GM18951 (cell line): Measurements from ENCODE around the gene GNB5.

ENCODE experiments used
- POLR2A ChIP-seq: IDR thresholded peaks from 4 replicates; pipeline ENCODE4 v1.6.1; 2011; ENCODE audit warnings: mild to moderate bottlenecking; ENCODE audit not compliant: insufficient read length, insufficient read depth; ENCODE audit errors: extremely low read depth
- in situ Hi-C: fragments of 300-500 bp; cut with MboI; formaldehyde crosslinking; loops from one replicate; pipeline ENCODE4 v1.12.0; 2022; ENCODE audit warnings: low sequenced_read_pairs, mixed read lengths, inconsistent platforms; ENCODE audit not compliant: unreplicated experiment

The GNB5 gene

DNA sequence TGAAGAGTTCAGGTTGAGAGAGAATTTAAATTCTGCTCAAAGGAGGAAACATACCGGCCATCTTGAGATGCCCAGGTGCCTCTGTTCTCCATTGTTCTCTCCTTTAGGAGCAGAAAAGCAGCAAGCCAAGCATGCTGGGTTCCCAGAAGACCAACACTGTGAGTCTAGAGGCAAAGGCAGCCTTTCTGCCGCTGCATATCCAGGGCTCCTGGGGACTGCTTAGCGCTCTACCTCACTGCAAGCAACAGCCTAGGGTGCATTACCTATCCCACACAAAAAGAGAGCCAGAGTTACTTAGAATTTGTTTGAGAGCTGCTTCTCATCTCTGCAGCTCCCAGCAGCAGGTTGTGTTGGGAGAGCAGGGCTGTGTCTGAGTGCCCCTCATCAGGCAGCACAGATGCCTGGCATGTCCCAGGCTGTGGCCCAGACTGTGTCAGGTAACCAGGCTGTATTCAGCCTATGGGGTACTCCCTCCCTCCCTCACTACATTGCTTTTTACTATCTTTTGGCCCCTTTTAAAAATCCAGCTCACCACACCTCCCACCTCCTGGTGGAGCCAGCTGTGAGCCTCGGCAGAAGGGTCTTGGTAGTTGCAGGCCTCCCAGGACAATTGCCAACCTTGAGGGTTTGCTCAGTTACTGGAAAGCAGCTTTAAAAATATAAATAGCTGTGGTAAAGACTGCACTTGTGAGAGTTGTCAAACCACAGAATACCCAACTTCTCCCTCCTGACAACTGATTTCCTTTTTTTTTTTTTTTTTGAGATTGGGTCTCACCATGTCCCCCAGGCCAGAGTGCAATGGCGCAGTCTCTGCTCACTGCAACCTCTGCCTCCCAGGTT is 108.8 kb downstream of the GNB5 start:
- in situ Hi-C loops, result loop anchor here (25.0 kb wide), 1 partner anchor 95 kb away; no protein-coding TSS in a partner anchor
- TF ChIP-seq POLR2A, result no peak

DNA sequence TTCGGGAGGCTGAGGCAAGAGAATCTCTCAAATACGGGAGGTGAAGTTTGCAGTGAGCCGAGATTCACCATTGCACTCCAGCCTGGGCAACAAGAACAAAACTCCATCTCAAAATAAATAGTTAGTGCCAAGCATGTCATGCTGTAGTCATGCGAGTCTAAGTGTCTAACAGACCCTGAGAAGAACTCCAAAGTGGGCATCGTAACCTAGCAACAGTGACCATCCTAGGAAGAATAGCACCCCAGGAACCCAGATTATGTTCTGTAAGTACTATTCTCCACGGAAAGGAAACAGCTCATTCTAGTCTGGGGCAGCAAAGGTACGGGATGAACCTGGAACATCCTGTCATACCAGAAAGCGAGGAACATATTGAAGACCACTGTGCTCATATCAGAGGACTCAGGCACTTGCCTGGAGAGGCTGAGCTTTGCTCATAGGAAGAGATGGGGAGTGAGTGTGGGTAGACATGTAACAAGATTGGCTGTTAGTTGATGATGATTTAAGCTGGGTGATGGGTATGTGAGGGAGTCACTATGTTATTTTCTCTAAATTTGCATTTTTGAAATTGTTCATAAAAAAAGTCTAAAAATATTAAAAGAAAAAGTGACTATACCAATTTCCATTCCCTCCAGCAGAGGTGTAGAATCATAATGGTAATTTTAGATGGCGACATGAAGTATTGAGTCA is 110.3 kb downstream of the GNB5 start:
- in situ Hi-C loops, result loop anchor here (25.0 kb wide), 1 partner anchor 94 kb away; no protein-coding TSS in a partner anchor
- TF ChIP-seq POLR2A, result no peak

DNA sequence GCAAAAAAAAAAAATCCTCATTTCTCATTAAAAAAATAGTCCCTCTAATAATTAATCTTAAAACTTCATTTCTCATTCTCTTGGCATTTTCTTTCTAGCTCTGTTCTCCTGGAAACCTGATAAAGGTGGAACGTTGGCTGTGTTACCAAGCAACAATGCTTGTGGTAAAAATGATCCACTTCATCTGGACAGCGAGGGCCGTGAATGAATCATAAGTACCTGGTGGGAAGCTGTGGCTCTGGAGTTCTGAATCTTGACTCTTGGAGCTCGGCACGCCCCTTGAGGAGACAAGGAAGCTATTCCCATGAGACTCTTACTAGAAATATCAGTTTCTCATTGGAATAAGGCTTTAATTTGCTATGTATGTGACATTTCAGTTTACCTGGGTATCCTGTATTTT is 111.2 kb downstream of the GNB5 start:
- TF ChIP-seq POLR2A, result no peak
- in situ Hi-C loops, result loop anchor here (25.0 kb wide), 1 partner anchor 93 kb away; no protein-coding TSS in a partner anchor

DNA sequence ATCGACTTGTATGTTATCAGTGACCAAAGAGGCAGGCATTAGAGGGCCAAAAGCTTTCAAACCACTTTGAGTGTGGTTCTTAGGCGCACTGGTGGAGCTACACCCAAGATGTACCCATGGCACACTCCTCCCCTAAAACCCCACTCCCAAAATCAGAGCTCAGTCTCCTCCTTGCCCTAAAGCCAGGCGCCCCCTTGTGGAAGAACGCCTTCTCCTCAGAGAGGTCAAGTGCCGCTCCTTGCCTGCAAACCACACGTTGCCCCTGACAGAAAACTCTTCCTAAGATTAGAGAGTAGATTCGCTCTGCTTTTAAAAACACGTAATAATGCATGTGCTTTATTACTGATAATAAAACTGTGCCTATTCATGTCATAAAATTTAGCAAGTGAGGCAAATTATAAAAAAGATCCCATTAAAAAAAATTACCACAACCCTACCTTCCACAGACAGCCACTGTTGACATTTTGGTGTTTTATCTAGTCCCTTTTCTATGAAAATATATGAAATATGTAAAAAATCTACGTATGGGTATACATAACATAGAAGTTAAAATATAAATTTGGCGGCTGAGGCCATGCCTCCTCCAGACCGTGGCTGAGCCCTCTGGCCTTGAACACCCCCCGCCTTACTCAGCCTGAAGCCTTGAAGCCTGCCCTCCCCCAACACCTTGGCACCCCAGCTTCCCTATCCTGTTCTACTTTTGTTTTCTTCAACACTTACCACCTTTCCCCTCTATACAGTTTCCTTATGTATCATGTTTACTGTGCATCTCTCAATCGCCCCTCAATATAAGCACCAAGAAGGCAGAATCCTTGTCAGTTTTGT is 112.1 kb downstream of the GNB5 start:
- TF ChIP-seq POLR2A, result no peak
- in situ Hi-C loops, result loop anchor here (25.0 kb wide), 1 partner anchor 92 kb away; no protein-coding TSS in a partner anchor

DNA sequence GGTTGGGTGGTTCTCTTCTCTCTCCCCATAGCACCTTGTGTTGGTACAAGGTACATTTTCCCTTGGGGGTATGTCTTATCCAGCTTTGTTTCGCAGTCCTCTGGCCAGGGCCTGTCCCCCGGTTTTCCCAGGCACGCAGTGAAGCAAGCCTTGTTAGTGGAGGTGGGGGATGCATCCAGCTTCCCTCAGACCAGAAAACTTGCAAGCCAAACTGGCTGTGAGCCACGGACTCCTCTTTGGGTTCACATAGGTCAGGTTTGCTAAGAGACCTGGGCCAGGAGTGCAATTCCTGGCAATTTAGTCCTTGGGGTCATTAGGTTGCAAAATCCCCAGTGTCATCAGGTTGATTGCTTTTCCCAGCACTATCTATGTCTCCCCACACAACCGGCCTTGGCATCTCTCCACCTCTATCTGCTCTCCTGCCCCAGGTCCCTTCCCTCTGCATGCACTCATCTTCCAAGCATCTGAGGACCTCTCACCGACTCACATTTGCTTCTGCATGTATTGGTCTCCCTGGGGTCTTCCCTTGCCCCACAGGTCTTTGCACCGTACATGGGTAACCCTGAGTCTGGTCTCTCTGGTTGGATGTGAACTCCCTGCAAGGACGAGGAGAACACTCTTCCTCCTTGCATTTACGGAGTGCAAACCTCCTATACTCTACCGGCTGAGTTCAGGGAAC is 112.9 kb downstream of the GNB5 start:
- in situ Hi-C loops, result loop anchor here (25.0 kb wide), 1 partner anchor 91 kb away; no protein-coding TSS in a partner anchor
- no peak for TF ChIP-seq POLR2A

DNA sequence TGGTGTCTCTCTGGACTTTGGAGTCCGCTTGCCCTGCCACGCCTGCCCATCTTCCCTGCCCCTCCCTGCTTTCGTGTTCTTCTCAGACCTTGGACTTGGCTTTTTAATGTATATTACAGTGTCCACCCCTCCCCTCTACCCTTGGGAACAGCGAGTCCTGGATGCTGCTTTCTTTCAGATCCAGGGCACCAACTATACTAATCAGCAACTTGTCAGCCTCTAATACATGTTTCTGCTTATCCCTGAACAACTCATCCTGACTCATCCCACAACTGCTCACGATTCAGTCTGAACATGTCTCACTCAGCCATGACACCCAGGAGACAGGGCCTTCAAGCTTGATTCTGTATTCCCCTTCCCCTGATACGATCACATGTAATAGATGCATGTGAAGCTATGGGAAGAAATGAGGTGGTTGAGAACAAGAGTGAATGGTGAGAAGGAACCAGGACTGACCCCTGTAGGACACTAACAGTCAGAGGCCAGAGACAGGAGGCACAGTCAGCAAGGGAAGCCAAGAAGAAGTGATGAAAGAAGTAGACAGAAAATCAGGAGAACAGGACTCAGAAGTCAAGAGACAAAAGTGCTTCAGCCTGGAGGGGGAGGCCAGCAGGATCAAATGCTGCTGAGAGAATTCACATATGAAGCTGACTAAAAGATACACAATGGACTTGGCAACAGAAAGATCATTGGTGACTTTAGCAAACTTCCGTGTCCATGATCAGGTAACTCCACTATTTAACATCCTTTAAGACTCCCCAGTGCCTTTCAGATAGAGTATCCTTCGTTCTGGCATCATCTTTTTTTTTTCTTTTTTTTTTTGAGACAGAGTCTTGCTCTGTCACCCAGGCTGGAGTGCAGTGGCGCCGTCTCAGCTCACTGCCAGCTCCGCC is 114.1 kb downstream of the GNB5 start:
- in situ Hi-C loops, result loop anchor here (25.0 kb wide), 1 partner anchor 90 kb away; no protein-coding TSS in a partner anchor
- TF ChIP-seq POLR2A, result no peak

DNA sequence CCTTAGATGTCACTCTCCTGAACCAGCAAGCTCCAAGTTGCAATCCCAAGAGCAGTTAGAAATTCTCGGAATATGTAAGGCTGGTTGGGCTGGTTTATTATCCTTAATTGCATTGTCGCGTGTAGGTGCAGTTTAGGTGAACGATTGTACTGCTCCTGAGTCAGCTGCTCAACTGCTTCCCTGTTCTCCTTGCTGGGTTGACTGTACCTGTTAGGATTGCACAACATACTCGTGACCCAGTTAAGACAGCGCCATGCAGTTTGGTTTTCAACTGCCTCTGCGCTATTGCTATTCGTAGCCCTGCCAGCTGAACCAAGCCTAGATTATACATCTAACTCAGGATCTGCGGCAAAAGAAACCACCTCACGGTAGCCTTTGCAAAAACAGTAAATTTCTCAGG is 119.6 kb downstream of the GNB5 start:
- no peak for TF ChIP-seq POLR2A
- in situ Hi-C loops, result no loop called here

DNA sequence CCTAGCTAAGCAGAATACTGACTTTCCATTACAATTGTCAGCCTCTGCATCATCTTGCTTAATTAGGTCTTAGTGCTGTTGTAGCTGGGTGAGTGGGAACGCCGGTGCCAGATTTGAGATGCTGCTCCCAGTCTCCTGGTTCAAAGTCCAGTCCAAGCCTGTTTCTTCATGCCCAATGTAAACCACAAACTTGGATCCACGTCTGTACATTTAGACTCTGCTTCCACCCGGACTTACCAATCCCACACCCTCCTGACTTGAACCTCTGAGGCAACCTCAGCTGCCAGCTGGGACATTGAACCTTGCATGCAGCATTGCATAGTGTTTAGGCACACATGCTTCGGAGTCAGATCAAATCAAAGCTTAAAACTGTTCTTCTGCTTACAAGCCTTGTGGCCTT is 121.6 kb downstream of the GNB5 start:
- TF ChIP-seq POLR2A, result no peak
- in situ Hi-C loops, result no loop called here

DNA sequence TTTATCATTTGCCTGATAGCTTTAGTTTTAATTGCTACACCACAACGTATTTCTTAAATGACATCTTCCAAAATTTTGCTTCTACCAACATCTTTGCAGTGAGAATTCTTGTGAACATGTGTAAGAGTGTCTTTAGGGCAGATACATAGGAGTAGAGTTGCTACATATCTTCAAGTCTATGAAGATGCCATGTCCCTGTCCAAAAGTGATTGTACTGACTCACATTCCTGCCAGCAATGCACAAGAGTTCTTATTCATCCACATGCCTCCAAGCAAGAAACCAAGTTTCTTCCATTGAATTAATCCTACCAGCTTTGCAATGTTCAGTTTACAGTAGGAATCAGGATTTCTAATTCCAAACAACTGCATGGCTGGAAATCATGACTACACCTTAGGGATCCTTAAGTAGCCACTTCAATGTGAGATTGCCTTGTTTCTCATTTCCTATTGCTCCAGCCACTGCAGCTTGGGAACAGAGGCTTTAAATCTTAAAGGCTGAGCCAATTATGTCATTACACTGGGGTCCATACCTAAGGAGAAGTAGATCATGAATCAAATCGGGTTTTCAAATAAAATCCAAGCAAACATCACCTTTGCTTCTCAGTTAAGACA is 123.1 kb downstream of the GNB5 start:
- TF ChIP-seq POLR2A, result no peak
- in situ Hi-C loops, result no loop called here

DNA sequence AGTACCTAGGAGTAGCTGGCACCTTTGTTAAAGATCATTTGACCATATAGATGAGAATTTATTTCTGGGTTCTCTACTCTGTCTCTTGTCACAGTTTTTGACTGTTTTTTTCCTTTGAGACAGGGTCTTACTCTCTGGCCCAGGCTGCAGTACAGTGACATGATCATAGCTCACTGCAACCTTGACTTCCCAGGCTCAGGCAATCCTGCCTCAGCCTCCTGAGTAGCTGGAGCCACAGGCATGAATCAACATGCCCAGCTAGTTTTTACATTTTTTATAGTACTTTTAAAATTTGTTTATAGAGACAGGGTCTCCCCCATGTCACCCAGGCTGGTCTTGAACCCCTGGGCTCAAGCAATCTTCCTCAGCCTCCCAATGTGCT is 123.7 kb downstream of the GNB5 start:
- TF ChIP-seq POLR2A, result no peak
- in situ Hi-C loops, result no loop called here

DNA sequence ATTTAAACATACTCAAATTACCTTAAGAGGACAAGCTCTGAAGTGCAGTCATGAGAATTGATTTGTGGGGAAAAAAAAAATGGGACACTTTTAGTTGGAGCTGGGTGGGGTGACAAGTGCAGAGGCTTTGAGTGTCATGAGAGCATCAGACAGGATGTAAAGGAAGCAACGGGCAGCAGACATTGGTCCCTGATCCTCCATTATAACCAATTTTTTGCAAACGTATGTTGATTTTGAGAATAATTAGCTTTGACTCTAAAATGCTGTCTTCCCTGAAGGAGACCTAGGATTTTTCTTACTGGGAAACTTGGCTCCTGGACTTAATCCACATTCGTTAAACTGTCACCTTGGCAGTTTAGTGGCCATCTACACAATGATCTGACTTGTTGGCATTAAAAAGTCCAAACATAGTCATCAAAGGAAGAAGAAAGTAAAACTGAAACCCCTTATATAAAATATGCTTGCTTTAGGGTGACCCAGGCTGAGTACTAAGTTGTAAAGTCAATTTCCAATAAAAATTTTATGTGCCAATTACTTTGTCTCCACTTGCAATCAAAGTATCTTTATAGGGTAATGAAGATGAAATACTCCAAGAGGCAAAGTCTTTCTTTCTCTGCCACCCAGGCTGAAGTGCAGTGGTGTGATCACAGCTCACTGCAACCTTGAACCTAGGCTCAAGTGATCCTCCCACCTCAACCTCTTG is 124.2 kb downstream of the GNB5 start:
- in situ Hi-C loops, result no loop called here
- no peak for TF ChIP-seq POLR2A
